Gastrocnemius medialis (tissue), 4 donors: Measurements from ENCODE around the gene ZNF484. TPM values are rescaled to one million over a fixed set of nuclear protein-coding genes. Genes with fewer than 3 reads are reported as not detected.
"Not testable (repeated sequence)": the region's sequence is repeated elsewhere in the genome, so short reads cannot be mapped to it uniquely, and the experiment has no call there.

Experiments
- ATAC-seq, 2 donors: fragments of 150-250 bp; one replicate each; pipeline ENCODE4 v1.9.1; 2016
- DNase-seq, 2 donors: peaks; one replicate each; pipeline ENCODE4 v3.0.0-alpha.2; 2019
- H3K27ac ChIP-seq, 4 donors: fragments of 200-600 bp; sonication (generic); 1 replicate in 1 of 4; 2 replicates in 3 of 4; pipeline ENCODE4 v1.5.1; 2016 to 2018; ENCODE audit warnings: mild to moderate bottlenecking in 2 of 4, moderate library complexity in 1 of 4
- H3K27me3 ChIP-seq, 3 donors: fragments of 200-600 bp; sonication (generic) in 2 of 3; 1 replicate in 1 of 3; 2 replicates in 2 of 3; pipeline versions ENCODE4 v1.5.1 to v1.6.0; 2016 to 2019; ENCODE audit warnings: mild to moderate bottlenecking in 1 of 3, moderate library complexity in 1 of 3
- H3K36me3 ChIP-seq, 2 donors: fragments of 200-600 bp; sonication (generic) in 1 of 2; one replicate each; pipeline ENCODE4 v1.5.1; 2017 to 2018
- H3K4me1 ChIP-seq, 2 donors: fragments of 200-600 bp; sonication (generic) in 1 of 2; one replicate each; pipeline ENCODE4 v1.5.1; 2016 to 2017; ENCODE audit warnings: mild to moderate bottlenecking in 2 of 2
- H3K4me3 ChIP-seq, 4 donors: fragments of 200-600 bp; sonication (generic) in 3 of 4; 1 replicate in 1 of 4; 2 replicates in 3 of 4; pipeline ENCODE4 v1.5.1; 2016 to 2019; ENCODE audit warnings: mild to moderate bottlenecking in 2 of 4
- H3K9me3 ChIP-seq, 3 donors: fragments of 200-600 bp; sonication (generic) in 2 of 3; 1 replicate in 1 of 3; 2 replicates in 2 of 3; pipeline ENCODE4 v1.5.1; 2016 to 2019
- CTCF ChIP-seq, 5 experiments: fragments of 450-650 bp in 3 of 5; fragments of 200-600 bp in 2 of 5; sonication (generic) in 2 of 5; IDR thresholded peaks in 4 of 5; conservative IDR thresholded peaks in 1 of 5; 1 replicate in 4 of 5; 2 replicates in 1 of 5; pipeline ENCODE4 v1.5.1; 2016 to 2019; ENCODE audit warnings: antibody characterized with exemption in 5 of 5, mild to moderate bottlenecking in 3 of 5, moderate library complexity in 3 of 5
- POLR2A ChIP-seq, 2 donors: fragments of 450-650 bp; IDR thresholded peaks; one replicate each; pipeline ENCODE4 v1.6.1; 2017; ENCODE audit warnings: antibody characterized with exemption in 2 of 2, mild to moderate bottlenecking in 2 of 2, moderate library complexity in 2 of 2
- in situ Hi-C, 4 donors: fragments of 200-750 bp; cut with MboI; loops; one replicate each; pipeline versions ENCODE4 v1.15.0 to v1.8.0; 2017; ENCODE audit warnings: low sequenced_read_pairs in 4 of 4
- intact Hi-C: fragments of 100-400 bp; cut with DNase I; formaldehyde crosslinking; loops from one replicate; pipeline ENCODE4 v1.15.1; 2023; ENCODE audit warnings: low total_unique reads
- total RNA-seq, 4 donors: library from RNA; depleted of rRNA; stranded (reverse); fragments of >200 nt; gene quantifications; one replicate each; pipeline versions ENCODE4 v1.1.0 to v1.2.3, GENCODE V29; 2016

Gene ZNF484
- total RNA-seq, 4 donors from 2014 or later: 2.8 to 7.3 (median 4.1) TPM

GRCh38 chr9:92857236-92857635 is 20.6 kb downstream of the ZNF484 start:
- in situ Hi-C loops: no loop called here
- no peak for DNase-seq
- intact Hi-C loops: no loop called here
- no peak for ATAC-seq
- H3K4me1 ChIP-seq: no peaks in the 10 kb centered on the region
- no peaks in the 10 kb centered on the region for H3K27me3 ChIP-seq
- H3K4me3 ChIP-seq: no peak overlapping the region
- H3K27ac ChIP-seq: no peak overlapping the region
- H3K9me3 ChIP-seq: no peaks in the 10 kb centered on the region
- no peak for TF ChIP-seq POLR2A (IDR thresholded peaks at IDR 0.05)
- TF ChIP-seq CTCF (IDR thresholded peaks at IDR 0.05 in 4 of 5, conservative IDR thresholded peaks at IDR 0.05 in 1 of 5): no peak
- peaks cover 4 to 52% of the 10 kb centered on the region in 2 donors for H3K36me3 ChIP-seq

- no peak overlapping the region for H3K4me3 ChIP-seq
- peaks cover 11 to 75% of the 10 kb centered on the region in 2 donors for H3K36me3 ChIP-seq
- TF ChIP-seq CTCF (IDR thresholded peaks at IDR 0.05 in 4 of 5, conservative IDR thresholded peaks at IDR 0.05 in 1 of 5) (no peak), POLR2A (IDR thresholded peaks at IDR 0.05) (no peak)
- no peaks in the 10 kb centered on the region for H3K4me1 ChIP-seq
- DNase-seq (no peak), ATAC-seq (no peak)
- H3K9me3 ChIP-seq: no peaks in the 10 kb centered on the region
- H3K27me3 ChIP-seq: no peaks in the 10 kb centered on the region
- intact Hi-C loops (no loop called here), in situ Hi-C loops (no loop called here)
- H3K27ac ChIP-seq: no peak overlapping the region
Observed at GRCh38 chr9:92853716-92854115, 24.1 kb downstream of the ZNF484 start.

GRCh38 chr9:92850898-92851297 is 26.9 kb downstream of the ZNF484 start:
- peaks cover 4 to 23% (median 20%) of the 10 kb centered on the region in 3 donors for H3K9me3 ChIP-seq
- H3K4me1 ChIP-seq: no peaks in the 10 kb centered on the region
- in situ Hi-C loops (no loop called here), intact Hi-C loops (no loop called here)
- ATAC-seq (no peak), DNase-seq (no peak)
- peaks cover 18 to 98% of the 10 kb centered on the region in 2 donors for H3K36me3 ChIP-seq
- TF ChIP-seq CTCF (IDR thresholded peaks at IDR 0.05 in 4 of 5, conservative IDR thresholded peaks at IDR 0.05 in 1 of 5): no peak
- no peak for TF ChIP-seq POLR2A (IDR thresholded peaks at IDR 0.05)
- H3K4me3 ChIP-seq: no peak overlapping the region
- no peaks in the 10 kb centered on the region for H3K27me3 ChIP-seq
- H3K27ac ChIP-seq: no peak overlapping the region

GRCh38 chr9:92848740-92849139 is 29.1 kb downstream of the ZNF484 start:
- Histone ChIP-seq H3K36me3 (peaks cover 14 to 91% of the 10 kb centered on the region in 2 donors), H3K9me3 (peaks cover 7 to 37% (median 21%) of the 10 kb centered on the region in 3 donors)
- in situ Hi-C loops, H3K4me3 ChIP-seq, DNase-seq, H3K4me1 ChIP-seq, H3K27ac ChIP-seq, intact Hi-C loops, H3K27me3 ChIP-seq, ATAC-seq: not testable (repeated sequence)

GRCh38 chr9:92846662-92847145 is 31.1 kb downstream of the ZNF484 start:
- Histone ChIP-seq H3K4me3 (peak overlapping the region in 1 of 4 donors; percentile 15), H3K9me3 (peaks cover 7 to 41% (median 21%) of the 10 kb centered on the region in 3 donors), H3K27me3 (no peaks in the 10 kb centered on the region), H3K4me1 (no peaks in the 10 kb centered on the region), H3K36me3 (peaks cover 14 to 79% of the 10 kb centered on the region in 2 donors), H3K27ac (no peak overlapping the region)
- no peak for DNase-seq
- intact Hi-C loops: no loop called here
- TF ChIP-seq CTCF (IDR thresholded peaks at IDR 0.05 in 4 of 5, conservative IDR thresholded peaks at IDR 0.05 in 1 of 5): no peak
- no peak for TF ChIP-seq POLR2A (IDR thresholded peaks at IDR 0.05)
- in situ Hi-C loops: no loop called here
- ATAC-seq: no peak

GRCh38 chr9:92838411-92838810 is 39.4 kb downstream of the ZNF484 start:
- intact Hi-C loops, DNase-seq, in situ Hi-C loops, H3K36me3 ChIP-seq, H3K4me3 ChIP-seq, H3K27ac ChIP-seq, H3K27me3 ChIP-seq, H3K4me1 ChIP-seq, ATAC-seq: not testable (repeated sequence)
- peaks cover 0 to 11% (median 0%) of the 10 kb centered on the region in 3 donors for H3K9me3 ChIP-seq
